Panc1 (cell line): ENCODE data around the gene MTMR12. TPM values are rescaled to one million over a fixed set of nuclear protein-coding genes. Genes with fewer than 3 reads are reported as not detected.

ENCODE experiments used
- ATAC-seq: fragments of 200-7000 bp; cut with Tn5 transposase; 2 replicates; pipeline ENCODE4 v1.9.1; 2020; ENCODE audit warnings: mild to moderate bottlenecking, moderate library complexity
- BruUV-seq: library from RNA; stranded (reverse); fragments of 400-500 nt; replicated peaks from 2 replicates; lab custom pipeline; 2021; lab: Mats Ljungman, UMichigan
- CTCF ChIA-PET: fragments of 300-600 bp; sonication (Branson Sonifier 250); formaldehyde crosslinking; loops from one replicate; lab custom pipeline; 2022; ENCODE audit warnings: antibody characterized with exemption; lab: Charles Lee
- POLR2A ChIA-PET: fragments of 300-600 bp; sonication (Branson Sonifier 250); formaldehyde crosslinking; loops from one replicate; lab custom pipeline; 2022; ENCODE audit warnings: antibody characterized with exemption; lab: Charles Lee
- DNase-seq: peaks from one replicate; pipeline ENCODE4 v3.0.0-alpha.2; 2010; ENCODE audit warnings: low read depth, low spot score
- H3K27ac ChIP-seq: 2 replicates; pipeline ENCODE4 v1.5.1; 2011; ENCODE audit warnings: mild to moderate bottlenecking, low read length, inconsistent platforms
- H3K27me3 ChIP-seq: fragments of 200-500 bp; sonication (Bioruptor generic); 2 replicates; pipeline ENCODE4 v1.6.0; 2014; ENCODE audit warnings: low read length, inconsistent platforms; ENCODE audit not compliant: control insufficient read depth, insufficient read depth
- H3K36me3 ChIP-seq: fragments of 200-500 bp; sonication (Bioruptor generic); 2 replicates; pipeline ENCODE4 v1.5.1; 2014; ENCODE audit warnings: inconsistent platforms, mild to moderate bottlenecking, low read length, moderate library complexity; ENCODE audit not compliant: control insufficient read depth, insufficient read depth
- H3K4me1 ChIP-seq: 2 replicates; pipeline ENCODE4 v1.5.1; 2011; ENCODE audit warnings: inconsistent platforms, mild to moderate bottlenecking, low read length, moderate library complexity; ENCODE audit not compliant: control insufficient read depth, insufficient read depth
- H3K4me3 ChIP-seq, 2 experiments: 2 replicates each; pipeline ENCODE4 v1.5.1; 2011 to 2012; ENCODE audit warnings: low read depth in 2 of 2, low read length in 2 of 2, mild to moderate bottlenecking in 2 of 2, inconsistent platforms in 1 of 2, moderate library complexity in 1 of 2
- H3K9me3 ChIP-seq: fragments of 200-500 bp; sonication (Bioruptor generic); 2 replicates; pipeline ENCODE4 v1.5.1; 2014; ENCODE audit warnings: low read depth, mild to moderate bottlenecking, inconsistent platforms, low read length, moderate library complexity; ENCODE audit not compliant: control insufficient read depth, insufficient read depth
- POLR2AphosphoS5 ChIP-seq: IDR thresholded peaks from 2 replicates; pipeline ENCODE4 v1.6.1; 2012; ENCODE audit warnings: mild to moderate bottlenecking, low read depth, low read length, moderate library complexity
- SIN3A ChIP-seq: IDR thresholded peaks from 2 replicates; pipeline ENCODE4 v1.6.1; 2012; ENCODE audit warnings: low read depth, mild to moderate bottlenecking, low read length, moderate library complexity, borderline replicate concordance; ENCODE audit not compliant: insufficient read depth
- TCF7L2 ChIP-seq: IDR thresholded peaks from 2 replicates; pipeline ENCODE4 v1.6.1; 2011; ENCODE audit warnings: mild to moderate bottlenecking, low read depth, low read length, inconsistent platforms
- in situ Hi-C: cut with HindIII; loops from 2 replicates; pipeline ENCODE4 v1.10.0; 2016; ENCODE audit warnings: low sequenced_read_pairs, low pct_unique_long_range_greater_than_20kb
- intact Hi-C: fragments of 100-400 bp; cut with micrococcal nuclease; formaldehyde crosslinking; loops from one replicate; pipeline ENCODE4 v1.10.0; 2022; ENCODE audit not compliant: unreplicated experiment
- total RNA-seq: library from RNA; stranded (reverse); gene quantifications from one replicate; pipeline ENCODE4 v1.2.1, GENCODE V29; 2021; ENCODE audit not compliant: unreplicated experiment
- TF ChIP-seq, protein P1 (sequence below), 2 experiments: IDR thresholded peaks; 2 replicates each; pipeline ENCODE4 v1.6.1; 2011 to 2012; ENCODE audit warnings: low read depth in 2 of 2, control low read depth in 1 of 2, low read length in 1 of 2, mild to moderate bottlenecking in 1 of 2, moderate library complexity in 1 of 2; ENCODE audit not compliant: insufficient read depth in 1 of 2
- TF ChIP-seq, protein P2 (sequence below): fragments of 450-650 bp; IDR thresholded peaks from 2 replicates; pipeline ENCODE4 v1.5.1; 2017; ENCODE audit warnings: mild to moderate bottlenecking

MTMR12 gene
- total RNA-seq, 1 experiment from 2014 or later, result 42.4 TPM

DNA sequence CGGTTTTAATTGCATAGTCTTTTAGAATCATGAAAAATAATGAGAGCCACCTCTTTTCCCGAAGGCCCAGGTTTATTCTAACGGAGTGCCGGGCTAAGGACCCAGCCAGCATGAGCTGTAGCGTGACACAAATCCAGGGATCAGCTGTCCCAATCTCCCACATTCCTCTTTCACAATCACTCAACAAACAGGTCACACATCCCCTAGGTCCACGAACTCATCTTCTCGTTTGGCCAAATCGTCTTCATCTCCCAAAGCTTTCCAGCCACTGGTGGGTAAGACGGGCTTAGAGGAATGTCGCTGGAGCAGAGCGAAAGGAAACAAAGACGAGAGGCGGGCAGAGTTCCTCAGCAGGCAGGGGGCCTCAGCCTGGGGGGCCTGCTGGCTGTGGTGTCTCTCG, 83.2 kb downstream of the MTMR12 start:
- intact Hi-C loops (no loop called here), in situ Hi-C loops (no loop called here)
- TSS peak; percentile 44 for BruUV-seq
- CTCF ChIA-PET, result no interaction called here
- ATAC-seq, result no peak
- H3K27ac ChIP-seq, result no peak overlapping the region
- H3K9me3 ChIP-seq, result no peaks in the 10 kb centered on the region
- H3K27me3 ChIP-seq, result no peaks in the 10 kb centered on the region
- H3K4me3 ChIP-seq, result no peak overlapping the region
- no peak for DNase-seq
- POLR2A ChIA-PET, result no interaction called here
- no peaks in the 10 kb centered on the region; the same call in 1 of the 2 replicates for H3K36me3 ChIP-seq
- TF ChIP-seq SIN3A, result no peak
- H3K4me1 ChIP-seq, result peaks cover 13% of the 10 kb centered on the region

DNA sequence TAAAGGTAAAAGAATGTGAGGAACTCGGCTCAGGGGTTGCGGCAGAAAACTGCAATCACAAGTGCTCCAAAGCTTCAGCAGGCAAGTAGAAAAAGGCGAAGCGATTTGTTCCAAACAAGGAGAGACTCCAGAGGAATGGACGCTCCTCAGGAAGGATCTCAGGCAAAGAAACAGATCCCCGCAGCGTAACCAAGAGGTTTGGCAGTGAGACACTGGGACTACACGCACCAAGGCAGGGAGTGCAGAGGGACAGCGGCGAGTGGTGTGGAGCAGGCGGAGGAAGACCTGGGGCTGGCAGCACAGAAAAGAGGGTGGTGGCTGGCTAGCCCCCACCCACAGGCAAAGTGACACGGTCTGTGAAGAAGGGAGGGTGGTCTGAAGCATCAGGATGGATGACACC, 83.9 kb downstream of the MTMR12 start:
- intact Hi-C loops, result no loop called here
- Histone ChIP-seq H3K27ac (no peak overlapping the region), H3K4me3 (no peak overlapping the region), H3K4me1 (peaks cover 12% of the 10 kb centered on the region), H3K9me3 (no peaks in the 10 kb centered on the region), H3K36me3 (no peaks in the 10 kb centered on the region), H3K27me3 (no peaks in the 10 kb centered on the region)
- DNase-seq (no peak), ATAC-seq (no peak)
- TF ChIP-seq POLR2AphosphoS5 (no peak), TCF7L2 (no peak), SIN3A (no peak)
- TF ChIP-seq, protein P1, sequence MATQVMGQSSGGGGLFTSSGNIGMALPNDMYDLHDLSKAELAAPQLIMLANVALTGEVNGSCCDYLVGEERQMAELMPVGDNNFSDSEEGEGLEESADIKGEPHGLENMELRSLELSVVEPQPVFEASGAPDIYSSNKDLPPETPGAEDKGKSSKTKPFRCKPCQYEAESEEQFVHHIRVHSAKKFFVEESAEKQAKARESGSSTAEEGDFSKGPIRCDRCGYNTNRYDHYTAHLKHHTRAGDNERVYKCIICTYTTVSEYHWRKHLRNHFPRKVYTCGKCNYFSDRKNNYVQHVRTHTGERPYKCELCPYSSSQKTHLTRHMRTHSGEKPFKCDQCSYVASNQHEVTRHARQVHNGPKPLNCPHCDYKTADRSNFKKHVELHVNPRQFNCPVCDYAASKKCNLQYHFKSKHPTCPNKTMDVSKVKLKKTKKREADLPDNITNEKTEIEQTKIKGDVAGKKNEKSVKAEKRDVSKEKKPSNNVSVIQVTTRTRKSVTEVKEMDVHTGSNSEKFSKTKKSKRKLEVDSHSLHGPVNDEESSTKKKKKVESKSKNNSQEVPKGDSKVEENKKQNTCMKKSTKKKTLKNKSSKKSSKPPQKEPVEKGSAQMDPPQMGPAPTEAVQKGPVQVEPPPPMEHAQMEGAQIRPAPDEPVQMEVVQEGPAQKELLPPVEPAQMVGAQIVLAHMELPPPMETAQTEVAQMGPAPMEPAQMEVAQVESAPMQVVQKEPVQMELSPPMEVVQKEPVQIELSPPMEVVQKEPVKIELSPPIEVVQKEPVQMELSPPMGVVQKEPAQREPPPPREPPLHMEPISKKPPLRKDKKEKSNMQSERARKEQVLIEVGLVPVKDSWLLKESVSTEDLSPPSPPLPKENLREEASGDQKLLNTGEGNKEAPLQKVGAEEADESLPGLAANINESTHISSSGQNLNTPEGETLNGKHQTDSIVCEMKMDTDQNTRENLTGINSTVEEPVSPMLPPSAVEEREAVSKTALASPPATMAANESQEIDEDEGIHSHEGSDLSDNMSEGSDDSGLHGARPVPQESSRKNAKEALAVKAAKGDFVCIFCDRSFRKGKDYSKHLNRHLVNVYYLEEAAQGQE (IDR thresholded peaks at IDR 0.05; ENCODE audit: insufficient read depth in 1 of 2, low read depth in 2 of 2, low read length in 1 of 2), result no peak
- TF ChIP-seq, protein P2, sequence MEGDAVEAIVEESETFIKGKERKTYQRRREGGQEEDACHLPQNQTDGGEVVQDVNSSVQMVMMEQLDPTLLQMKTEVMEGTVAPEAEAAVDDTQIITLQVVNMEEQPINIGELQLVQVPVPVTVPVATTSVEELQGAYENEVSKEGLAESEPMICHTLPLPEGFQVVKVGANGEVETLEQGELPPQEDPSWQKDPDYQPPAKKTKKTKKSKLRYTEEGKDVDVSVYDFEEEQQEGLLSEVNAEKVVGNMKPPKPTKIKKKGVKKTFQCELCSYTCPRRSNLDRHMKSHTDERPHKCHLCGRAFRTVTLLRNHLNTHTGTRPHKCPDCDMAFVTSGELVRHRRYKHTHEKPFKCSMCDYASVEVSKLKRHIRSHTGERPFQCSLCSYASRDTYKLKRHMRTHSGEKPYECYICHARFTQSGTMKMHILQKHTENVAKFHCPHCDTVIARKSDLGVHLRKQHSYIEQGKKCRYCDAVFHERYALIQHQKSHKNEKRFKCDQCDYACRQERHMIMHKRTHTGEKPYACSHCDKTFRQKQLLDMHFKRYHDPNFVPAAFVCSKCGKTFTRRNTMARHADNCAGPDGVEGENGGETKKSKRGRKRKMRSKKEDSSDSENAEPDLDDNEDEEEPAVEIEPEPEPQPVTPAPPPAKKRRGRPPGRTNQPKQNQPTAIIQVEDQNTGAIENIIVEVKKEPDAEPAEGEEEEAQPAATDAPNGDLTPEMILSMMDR, result no peak
- POLR2A ChIA-PET, result no interaction called here
- CTCF ChIA-PET, result no interaction called here
- in situ Hi-C loops, result no loop called here
- no TSS peak for BruUV-seq

DNA sequence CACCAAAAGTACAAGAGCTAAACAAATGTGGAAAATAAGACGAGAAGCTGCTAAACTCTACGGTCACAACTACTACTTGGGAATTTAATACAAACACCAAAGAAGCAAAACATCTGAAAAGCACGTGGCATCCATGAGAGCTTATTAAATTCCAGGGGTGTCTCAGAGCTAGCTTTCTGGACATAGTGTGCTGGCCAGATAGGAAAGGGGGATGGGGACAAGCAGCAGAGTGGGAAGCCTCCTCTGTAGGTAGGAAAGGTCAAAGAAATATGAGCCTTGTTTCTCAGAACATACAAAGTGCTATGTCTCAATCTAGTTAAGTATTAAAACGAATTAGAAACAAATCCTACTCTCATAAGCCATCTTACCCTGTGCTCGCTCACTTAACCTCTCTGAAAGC, 87.3 kb downstream of the MTMR12 start:
- intact Hi-C loops, result no loop called here
- BruUV-seq, result no TSS peak
- ATAC-seq (no peak), DNase-seq (no peak)
- Histone ChIP-seq H3K4me3 (no peak overlapping the region), H3K27me3 (no peaks in the 10 kb centered on the region), H3K36me3 (no peaks in the 10 kb centered on the region), H3K27ac (no peak overlapping the region), H3K9me3 (no peaks in the 10 kb centered on the region), H3K4me1 (peaks cover 4% of the 10 kb centered on the region)
- ChIA-PET POLR2A (no interaction called here), CTCF (interaction anchor here (0.5 kb wide), 1 partner anchor 1195 kb away, joined by 5 read pairs; no protein-coding TSS in a partner anchor)
- in situ Hi-C loops, result no loop called here
- TF ChIP-seq, protein P1 (IDR thresholded peaks at IDR 0.05; ENCODE audit: insufficient read depth in 1 of 2, low read depth in 2 of 2, low read length in 1 of 2), result no peak
- TF ChIP-seq POLR2AphosphoS5, result no peak
- TF ChIP-seq TCF7L2, result no peak
- no peak for TF ChIP-seq SIN3A
- TF ChIP-seq, protein P2, result no peak
